Breast epithelium (tissue), 3 donors: ENCODE results near the gene BRICD5.

Experiments used
- CTCF ChIP-seq, 3 donors: fragments of 450-650 bp; IDR thresholded peaks; one replicate each; pipeline ENCODE4 v1.5.1; 2016 to 2017; ENCODE audit warnings: antibody characterized with exemption in 3 of 3, mild to moderate bottlenecking in 3 of 3, moderate library complexity in 3 of 3
- POLR2A ChIP-seq: fragments of 450-650 bp; IDR thresholded peaks from one replicate; pipeline ENCODE4 v1.6.1; 2016; ENCODE audit warnings: antibody characterized with exemption, mild to moderate bottlenecking, moderate library complexity
- POLR2AphosphoS5 ChIP-seq, 3 donors: sonication (generic); formaldehyde crosslinking; IDR thresholded peaks; one replicate each; pipeline ENCODE4 v1.6.1; 2017; ENCODE audit warnings: antibody characterized with exemption in 3 of 3

- TF ChIP-seq CTCF (IDR thresholded peaks at IDR 0.05) (no peak), POLR2A (no peak), POLR2AphosphoS5 (IDR thresholded peaks at IDR 0.05) (no peak)
Measured at GRCh38 chr16:2187212-2187611, 23.5 kb downstream of the BRICD5 start.
